Measurements from ENCODE around the gene CPXM1. TPM values are rescaled to one million over a fixed set of nuclear protein-coding genes. Genes with fewer than 3 reads are reported as not detected.
A peak's percentile ranks its signal among the peaks of the same experiment; 100 is the strongest.

The CPXM1 gene
- total RNA-seq, 1 experiment from 2014 or later = 1.2 TPM

DNA sequence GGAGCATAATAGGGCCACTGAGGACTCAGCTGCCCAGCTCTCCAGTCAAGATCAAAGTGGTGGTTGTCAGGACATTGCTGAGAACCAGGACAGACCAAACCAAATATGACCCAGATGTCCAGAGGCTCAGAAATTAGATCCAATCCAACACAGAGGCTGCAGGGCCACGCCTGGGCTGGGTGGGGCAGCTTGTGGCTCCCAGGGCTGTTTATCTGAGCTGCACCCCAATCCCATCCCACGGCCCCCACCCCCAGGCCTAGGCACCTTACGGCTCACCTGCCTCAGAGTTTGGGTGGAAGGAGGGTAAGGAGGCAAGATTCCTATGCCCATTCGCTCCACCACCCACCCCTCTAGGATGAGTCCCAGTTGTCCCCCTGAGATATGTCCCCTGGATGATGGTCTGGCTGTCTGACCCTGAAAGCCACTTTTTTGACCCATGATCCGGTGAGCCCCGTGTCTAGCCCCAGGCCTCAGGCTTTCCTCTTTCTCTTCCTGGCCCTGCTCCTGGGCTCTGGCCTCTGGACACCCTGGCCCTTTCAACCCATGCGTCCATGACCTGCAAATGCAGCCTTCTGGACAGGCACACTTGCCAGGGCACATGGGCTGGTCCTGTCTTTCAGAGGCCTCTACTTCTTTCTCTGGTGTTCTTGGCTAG, 40.0 kb downstream of the CPXM1 start:
- H3K4me3 ChIP-seq = no peak overlapping the region
- DNase-seq = no peak
- no peaks in the 10 kb centered on the region for H3K9me3 ChIP-seq
- no peaks in the 10 kb centered on the region for H3K27me3 ChIP-seq
- H3K36me3 ChIP-seq = no peaks in the 10 kb centered on the region

DNA sequence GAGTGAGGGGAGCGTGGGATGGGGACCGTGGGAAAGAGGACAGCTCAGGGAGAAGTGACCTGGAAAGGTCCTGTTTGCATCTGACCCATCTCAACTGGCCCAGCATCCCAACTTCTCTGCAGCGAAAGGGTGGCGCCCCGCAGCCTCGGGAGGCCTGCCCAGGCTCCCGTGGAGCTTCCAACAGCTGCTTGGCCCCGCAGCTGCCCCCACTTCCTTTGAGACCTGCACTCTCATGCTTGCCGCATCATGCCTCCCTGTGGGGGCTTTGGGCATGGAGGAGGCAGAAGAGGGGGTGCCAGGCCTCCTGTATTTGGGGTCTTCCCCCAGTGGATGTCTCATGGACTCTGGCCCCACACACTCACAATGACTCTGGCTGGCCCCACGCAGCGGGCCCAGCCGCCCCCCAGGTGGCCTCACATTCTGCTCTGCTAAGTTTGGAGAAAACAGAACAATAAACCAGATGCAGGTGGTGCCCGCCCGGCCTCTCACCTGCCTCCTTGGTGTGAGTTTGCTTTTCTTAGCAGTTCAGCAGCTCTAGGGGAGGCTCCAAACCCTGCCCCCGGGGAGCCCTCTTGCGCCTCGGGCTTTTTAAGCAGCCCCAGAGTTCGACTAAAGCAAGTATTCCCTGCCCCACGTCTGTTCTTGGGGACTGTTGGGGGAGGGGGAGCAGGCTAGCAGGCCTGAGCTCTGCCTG, 40.7 kb downstream of the CPXM1 start:
- Histone ChIP-seq H3K4me3 (no peak overlapping the region), H3K27me3 (no peaks in the 10 kb centered on the region), H3K36me3 (no peaks in the 10 kb centered on the region), H3K9me3 (no peaks in the 10 kb centered on the region)
- DNase-seq = no peak

DNA sequence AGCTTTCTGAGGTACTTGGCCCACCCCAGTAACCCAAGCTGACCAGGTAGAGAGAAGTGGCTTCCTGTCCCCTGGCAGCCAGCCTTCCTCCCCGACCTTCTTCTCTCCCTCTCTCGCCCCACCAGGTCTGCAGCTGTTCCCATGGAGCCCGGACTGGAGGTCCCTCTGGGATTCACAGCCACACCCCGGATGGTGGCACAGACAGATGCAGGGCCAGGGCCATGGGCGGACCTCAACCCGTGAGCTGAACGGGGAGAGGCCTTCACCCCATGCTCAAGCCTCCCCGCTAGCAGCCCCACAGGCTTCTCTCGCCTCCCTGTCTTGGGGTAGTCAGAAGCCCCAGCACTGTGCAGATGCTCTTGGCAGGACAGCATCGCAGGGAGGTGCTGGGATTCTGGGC, 41.3 kb downstream of the CPXM1 start:
- no peaks in the 10 kb centered on the region for H3K9me3 ChIP-seq
- no peaks in the 10 kb centered on the region for H3K27me3 ChIP-seq
- DNase-seq = no peak
- no peak overlapping the region for H3K4me3 ChIP-seq
- H3K36me3 ChIP-seq = no peaks in the 10 kb centered on the region

DNA sequence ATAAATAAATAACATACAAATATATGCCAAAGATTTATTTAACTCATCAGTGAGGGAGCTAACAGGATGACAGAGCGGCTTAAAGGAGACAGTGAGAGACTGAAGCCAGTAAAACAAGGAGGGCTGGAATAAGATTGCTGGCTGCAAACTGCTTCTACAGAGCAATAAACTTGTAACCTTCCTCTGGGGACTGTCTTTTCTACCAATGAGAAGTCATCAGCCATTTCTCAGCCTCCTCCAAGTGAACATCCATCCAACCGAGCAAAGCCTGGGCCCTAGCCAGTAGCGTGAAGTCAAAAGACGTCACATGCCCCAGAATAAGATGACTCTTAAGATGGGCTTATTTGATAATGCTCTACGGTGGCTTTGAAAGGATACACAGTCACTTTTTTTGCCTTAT, 42.5 kb downstream of the CPXM1 start:
- no peak overlapping the region for H3K4me3 ChIP-seq
- no peaks in the 10 kb centered on the region for H3K9me3 ChIP-seq
- H3K27me3 ChIP-seq = peaks cover 3% of the 10 kb centered on the region
- H3K36me3 ChIP-seq = no peaks in the 10 kb centered on the region
- no peak for DNase-seq

DNA sequence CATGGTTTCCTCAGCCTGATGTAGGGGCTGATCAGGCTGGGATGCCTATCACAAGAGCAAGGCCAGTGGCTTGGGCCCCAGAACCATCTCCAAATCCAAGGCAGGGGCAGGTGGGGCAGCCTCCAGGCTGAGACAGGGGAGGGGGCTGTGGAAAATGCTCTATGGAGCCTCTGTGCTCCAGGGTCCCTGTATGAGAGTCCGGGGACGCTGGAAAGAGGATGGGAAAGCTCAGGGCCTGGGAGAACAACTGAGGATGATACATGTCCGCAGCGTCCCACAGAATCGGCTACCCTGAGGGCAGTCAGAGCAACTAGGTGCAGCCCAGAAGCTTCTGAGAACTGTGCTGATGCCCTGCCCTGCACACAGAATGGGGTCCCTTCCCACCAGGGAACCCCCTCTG, 43.4 kb downstream of the CPXM1 start:
- no peak for DNase-seq
- Histone ChIP-seq H3K36me3 (no peaks in the 10 kb centered on the region), H3K9me3 (no peaks in the 10 kb centered on the region), H3K4me3 (no peak overlapping the region), H3K27me3 (peaks cover 7% of the 10 kb centered on the region)

DNA sequence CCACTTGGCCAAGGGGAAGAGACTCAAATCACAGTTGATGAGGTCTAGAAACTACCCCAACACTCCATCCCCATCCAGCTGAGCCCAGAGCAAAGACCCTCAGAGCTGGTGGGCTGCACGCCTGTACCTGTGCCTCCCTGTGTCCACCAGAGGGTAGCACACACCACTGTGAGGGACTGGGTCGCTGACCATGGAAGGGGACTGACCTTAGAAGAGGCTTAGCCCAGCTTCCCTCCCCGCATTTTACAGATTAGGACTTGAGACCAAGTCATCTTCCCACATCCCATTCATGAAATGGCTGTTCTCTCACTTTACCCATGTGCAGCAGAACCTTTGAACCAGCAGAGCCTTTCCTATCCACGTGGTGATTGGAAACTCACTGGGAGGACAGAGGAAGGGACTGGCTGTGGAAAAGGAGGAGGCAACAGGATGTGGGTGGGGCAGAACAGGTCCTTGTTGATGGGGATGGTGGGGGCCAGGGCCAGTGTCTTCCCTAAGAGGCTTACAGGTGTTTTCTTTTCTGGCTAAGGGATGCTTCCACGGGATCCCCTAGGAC, 44.3 kb downstream of the CPXM1 start:
- Histone ChIP-seq H3K27me3 (peaks cover 7% of the 10 kb centered on the region), H3K9me3 (no peaks in the 10 kb centered on the region), H3K4me3 (no peak overlapping the region), H3K36me3 (no peaks in the 10 kb centered on the region)
- DNase-seq = no peak

DNA sequence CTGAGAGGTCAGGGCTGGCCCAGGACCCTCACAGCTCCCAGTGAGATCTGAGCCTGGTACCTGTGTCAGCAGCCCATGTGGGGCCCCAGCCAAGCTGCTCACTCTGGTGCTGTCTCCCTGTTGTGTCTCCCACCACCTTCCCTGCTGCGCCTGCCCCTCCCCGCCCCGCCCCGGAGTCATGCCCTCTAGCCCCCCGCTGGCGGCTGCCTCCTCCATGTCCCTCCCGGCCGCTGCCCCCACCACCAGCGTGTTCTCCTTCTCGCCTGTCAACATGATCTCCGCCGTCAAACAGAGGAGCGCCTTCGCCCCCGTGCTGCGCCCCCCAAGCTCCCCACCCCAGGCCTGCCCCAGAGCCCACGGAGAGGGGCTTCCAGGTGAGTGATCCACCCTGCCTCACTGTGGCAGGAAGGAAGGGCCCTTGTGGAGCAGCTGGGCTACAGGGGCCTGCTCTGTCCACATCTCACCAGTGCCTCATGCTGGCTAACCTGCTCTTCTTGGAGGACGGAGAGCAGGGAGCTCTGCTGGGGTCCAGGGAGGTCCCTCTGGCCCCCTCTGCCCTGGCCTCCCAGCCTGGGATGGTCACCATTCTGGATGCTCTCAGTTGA, 44.9 kb downstream of the CPXM1 start:
- Histone ChIP-seq H3K27me3 (peaks cover 7% of the 10 kb centered on the region), H3K9me3 (no peaks in the 10 kb centered on the region), H3K4me3 (no peak overlapping the region), H3K36me3 (no peaks in the 10 kb centered on the region)
- DNase-seq = no peak

DNA sequence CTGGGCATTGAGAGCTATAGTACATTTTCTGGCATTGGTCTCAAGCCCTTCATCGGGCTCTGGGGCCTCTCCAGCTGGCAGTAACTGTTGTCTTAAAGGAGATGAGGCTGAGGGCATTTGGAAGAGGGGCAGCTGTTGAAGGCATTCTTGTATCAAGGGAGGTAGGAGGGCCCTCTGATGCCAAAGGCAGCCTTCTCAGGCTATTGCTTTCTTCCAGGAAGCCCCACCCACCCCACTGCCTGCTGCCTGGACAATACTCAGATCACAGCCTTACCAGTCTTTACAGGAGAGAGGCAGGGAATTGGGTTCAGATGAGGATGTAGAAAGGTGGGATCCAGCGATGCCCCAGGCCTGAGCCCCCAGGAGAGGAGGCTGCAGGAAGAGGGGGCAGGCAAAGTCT, 46.0 kb downstream of the CPXM1 start:
- Histone ChIP-seq H3K27me3 (peaks cover 7% of the 10 kb centered on the region), H3K36me3 (no peaks in the 10 kb centered on the region), H3K9me3 (no peaks in the 10 kb centered on the region), H3K4me3 (no peak overlapping the region)
- no peak for DNase-seq

DNA sequence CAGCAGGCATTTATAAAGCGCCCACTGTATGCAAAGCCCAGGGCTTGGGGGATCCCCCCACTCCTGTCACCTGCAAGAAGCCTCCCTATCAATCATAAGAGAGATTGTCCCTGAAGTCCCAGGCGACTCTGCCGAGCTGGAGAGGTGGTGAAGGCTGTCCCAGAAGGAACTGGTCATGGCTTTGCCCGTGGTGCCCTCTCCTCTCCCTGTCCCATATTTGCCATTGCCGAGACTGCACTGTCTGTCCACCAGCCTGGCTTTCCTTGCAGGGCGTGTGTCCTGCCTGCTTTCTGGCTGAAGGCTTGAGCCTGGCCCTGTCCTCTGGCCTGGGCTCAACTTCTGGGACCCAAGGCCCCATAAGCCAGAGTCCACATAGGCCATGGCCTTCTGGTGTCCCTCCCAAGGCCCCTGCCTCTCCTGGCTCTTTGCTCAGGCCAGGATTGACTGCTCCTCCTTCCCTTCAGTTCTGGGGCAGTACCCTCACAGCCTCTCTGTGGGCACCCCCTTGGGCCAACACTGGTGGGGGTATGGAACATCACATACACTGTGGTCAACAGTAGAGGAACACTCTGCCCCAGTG, 46.9 kb downstream of the CPXM1 start:
- no peaks in the 10 kb centered on the region for H3K9me3 ChIP-seq
- no peak overlapping the region for H3K4me3 ChIP-seq
- H3K36me3 ChIP-seq = no peaks in the 10 kb centered on the region
- no peak for DNase-seq
- peaks cover 7% of the 10 kb centered on the region for H3K27me3 ChIP-seq

DNA sequence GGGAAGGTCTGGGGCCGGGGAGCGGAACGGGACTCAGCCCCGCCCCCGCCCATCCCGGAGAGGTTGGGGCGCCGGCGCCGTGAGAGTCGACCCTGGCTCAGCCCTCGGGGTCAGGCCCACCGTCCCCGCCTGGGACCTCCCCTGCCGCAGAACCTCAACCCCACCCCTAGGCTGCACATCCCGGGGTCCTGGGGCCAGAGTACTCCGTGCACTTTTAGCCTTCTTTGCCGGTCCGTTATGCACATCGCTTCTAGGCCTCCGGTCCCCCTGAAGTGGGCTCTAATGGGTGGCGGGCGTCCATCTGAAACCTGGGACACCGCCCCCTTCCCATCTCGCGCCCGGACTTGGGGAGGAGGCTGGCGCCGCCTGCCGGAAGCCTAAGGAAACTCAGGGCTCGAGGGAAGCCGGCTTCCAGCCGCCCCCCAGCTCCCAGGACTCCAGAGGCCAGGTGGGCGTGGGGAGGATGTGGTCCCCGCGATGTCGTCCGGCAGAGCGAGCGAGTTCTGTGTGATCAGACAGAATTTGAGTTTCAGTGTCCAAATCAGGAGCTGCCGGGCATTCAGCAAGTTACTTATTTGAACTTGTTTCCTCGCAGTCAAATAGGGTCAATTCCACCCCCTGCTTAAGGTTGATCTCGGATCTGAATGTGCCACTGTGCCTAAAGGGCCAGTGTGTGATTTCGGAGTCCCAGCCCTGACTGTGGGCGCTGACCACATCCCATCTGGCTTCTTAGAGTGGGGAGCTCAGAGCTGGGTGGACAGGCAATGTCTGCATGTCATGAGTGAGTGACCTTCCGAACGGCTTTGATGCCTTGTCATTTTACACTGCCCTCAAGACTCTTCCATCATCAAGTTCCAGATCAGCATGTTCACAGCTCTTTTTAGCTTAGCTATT, 47.6 kb downstream of the CPXM1 start:
- Histone ChIP-seq H3K36me3 (no peaks in the 10 kb centered on the region), H3K27me3 (peaks cover 7% of the 10 kb centered on the region), H3K9me3 (no peaks in the 10 kb centered on the region), H3K4me3 (peak overlapping the region; percentile 30)
- DNase-seq = peak; percentile 22

DNA sequence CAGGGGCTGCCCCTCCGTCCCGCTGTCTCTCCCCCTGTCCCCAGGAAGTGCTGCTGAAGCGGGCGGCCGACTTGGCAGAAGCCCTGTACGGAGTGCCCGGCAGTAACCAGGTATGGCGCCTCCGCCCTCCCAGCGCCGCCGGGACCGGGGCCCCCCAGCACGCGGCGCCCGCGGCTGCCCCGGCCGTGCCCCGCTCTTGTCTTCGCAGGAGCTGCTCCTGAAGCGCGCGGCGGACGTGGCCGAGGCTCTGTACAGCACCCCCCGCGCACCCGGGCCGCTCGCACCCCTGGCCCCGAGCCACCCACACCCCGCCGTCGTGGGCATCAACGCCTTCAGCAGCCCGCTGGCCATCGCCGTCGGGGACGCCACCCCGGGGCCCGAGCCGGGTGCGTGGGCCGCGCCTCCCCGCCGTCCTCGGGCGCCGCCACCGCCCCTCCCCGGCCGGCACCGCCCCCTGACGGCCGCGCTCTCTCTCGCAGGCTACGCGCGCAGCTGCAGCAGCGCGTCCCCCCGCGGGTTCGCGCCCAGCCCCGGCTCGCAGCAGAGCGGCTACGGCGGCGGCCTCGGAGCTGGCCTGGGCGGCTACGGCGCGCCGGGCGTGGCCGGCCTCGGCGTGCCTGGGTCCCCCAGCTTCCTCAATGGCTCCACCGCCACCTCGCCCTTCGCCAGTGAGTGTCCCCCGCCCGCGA, 48.4 kb downstream of the CPXM1 start:
- H3K4me3 ChIP-seq = peak overlapping the region; percentile 30
- H3K27me3 ChIP-seq = peaks cover 7% of the 10 kb centered on the region
- no peaks in the 10 kb centered on the region for H3K9me3 ChIP-seq
- no peak for DNase-seq
- H3K36me3 ChIP-seq = no peaks in the 10 kb centered on the region

DNA sequence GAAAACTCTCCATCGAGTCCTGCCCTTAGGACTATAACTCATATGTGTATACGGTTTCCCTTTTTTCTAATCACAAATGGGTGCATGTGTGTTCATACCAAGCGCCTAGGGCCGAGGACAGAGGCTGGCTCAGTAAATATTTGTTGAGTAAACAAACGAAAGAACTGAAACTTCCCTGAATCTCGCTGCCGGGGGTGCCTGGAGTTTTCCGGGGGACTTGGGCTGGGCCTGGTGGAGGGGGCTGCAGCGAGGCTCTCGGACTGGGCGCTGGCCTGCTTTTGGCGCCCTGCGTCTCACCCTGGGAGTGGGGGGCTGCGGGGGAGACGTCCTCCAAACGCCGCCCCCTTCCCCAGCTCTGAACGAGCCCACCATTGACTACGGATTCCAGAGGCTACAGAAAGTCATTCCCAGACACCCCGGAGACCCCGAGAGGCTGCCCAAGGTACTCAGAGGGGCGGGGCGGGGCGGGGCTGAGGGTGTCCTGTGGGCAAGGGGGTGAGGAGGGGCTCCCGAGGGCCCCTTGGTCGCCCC, 49.0 kb downstream of the CPXM1 start:
- H3K9me3 ChIP-seq = no peaks in the 10 kb centered on the region
- peaks cover 7% of the 10 kb centered on the region for H3K27me3 ChIP-seq
- DNase-seq = no peak
- no peaks in the 10 kb centered on the region for H3K36me3 ChIP-seq
- H3K4me3 ChIP-seq = no peak overlapping the region

DNA sequence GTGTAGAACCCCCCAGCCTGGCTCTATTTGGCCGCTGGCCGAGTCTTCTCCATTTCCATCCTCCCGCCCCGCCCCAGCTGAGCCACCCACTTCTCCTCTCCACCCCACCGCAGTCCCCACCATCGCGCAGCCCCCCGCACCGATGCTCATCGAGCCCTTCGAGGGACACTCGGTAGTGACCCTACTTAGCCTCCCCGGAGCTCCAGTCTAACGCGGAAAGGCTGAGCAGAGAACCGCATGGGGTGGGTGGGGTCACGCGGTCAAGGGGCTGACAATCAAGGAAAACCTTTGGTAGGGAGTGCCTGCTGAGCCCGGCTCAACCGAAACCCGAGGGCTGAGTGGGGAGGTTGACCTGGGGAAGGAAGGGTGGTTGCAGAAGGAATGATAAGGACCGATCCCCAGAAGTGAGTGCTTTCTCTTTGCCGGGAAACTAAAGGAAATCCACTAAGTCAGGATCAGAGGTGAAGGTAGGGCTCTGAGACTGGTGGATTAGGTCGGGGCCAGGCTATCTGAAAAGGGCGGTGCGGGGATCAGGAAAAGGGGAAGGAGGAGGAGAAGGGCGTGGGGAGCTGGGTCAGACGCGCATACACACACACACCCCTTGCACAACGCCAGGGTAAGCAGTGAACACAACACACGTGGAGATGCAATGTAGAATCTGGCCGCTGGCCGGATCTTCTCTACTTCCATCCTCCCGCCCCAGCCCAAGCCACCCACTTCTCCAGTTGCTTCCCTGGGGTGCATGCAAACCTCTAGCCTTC, 49.8 kb downstream of the CPXM1 start:
- Histone ChIP-seq H3K4me3 (no peak overlapping the region), H3K9me3 (no peaks in the 10 kb centered on the region), H3K36me3 (no peaks in the 10 kb centered on the region), H3K27me3 (peaks cover 7% of the 10 kb centered on the region)
- no peak for DNase-seq

DNA sequence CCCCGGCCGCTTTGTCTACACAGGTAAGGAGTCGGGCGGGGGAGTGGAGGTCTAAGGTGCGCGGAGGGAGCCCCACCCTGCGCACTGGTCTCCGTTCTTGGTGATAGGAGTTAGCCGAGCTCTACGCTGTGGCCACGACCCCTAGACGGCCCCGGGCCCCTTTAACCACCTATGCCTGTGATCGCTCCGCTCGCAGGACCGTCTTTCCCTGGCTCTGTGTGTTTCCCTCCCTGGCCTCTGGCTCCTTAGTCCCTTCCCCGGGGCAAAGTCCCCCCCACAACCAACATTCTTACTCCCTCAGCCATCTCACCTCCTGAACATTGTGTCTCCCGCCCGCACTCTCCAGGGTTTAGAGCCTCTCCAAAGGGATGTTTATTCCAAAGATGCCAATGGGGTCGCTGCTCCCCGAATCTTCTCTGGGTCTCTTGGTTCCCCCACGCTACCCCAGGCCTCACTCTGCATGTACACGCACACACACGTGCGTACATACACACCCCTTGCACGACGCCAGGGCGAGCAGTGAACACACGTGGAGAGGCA, 50.4 kb downstream of the CPXM1 start:
- no peaks in the 10 kb centered on the region for H3K36me3 ChIP-seq
- peaks cover 7% of the 10 kb centered on the region for H3K27me3 ChIP-seq
- DNase-seq = no peak

DNA sequence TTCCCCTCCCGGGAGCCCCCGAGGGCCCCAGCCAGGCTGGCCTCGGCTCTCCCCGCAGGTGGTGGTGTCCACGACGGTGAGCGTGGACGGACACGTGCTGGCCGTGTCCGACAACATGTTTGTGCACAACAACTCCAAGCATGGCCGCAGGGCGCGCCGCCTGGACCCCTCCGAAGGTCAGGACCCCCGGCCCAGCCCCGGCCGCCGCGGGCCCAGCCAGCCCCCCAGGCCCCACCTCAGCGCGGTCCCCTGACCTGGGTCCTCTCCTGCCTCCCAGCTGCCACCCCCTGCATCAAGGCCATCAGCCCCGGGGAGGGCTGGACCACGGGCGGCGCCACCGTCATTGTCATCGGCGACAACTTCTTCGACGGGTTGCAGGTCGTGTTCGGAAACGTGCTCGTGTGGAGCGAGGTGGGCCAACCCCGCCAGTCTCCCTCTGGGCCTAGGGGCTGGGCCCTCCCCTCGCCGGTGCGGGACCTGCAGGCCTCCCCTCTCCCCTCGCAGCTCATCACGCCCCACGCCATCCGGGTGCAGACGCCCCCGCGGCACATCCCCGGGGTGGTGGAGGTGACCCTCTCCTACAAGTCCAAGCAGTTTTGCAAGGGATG, 51.0 kb downstream of the CPXM1 start:
- H3K4me3 ChIP-seq = no peak overlapping the region
- H3K36me3 ChIP-seq = no peaks in the 10 kb centered on the region
- no peaks in the 10 kb centered on the region for H3K9me3 ChIP-seq
- DNase-seq = no peak
- peaks cover 7% of the 10 kb centered on the region for H3K27me3 ChIP-seq

More for the DNA sequence above, 50.4 kb downstream of the CPXM1 start:
- Histone ChIP-seq H3K9me3 (no peaks in the 10 kb centered on the region), H3K4me3 (no peak overlapping the region)
